TTC549 (cell line): Measurements from ENCODE around the gene ME3.
"Not testable (repeated sequence)": the region's sequence is repeated elsewhere in the genome, so short reads cannot be mapped to it uniquely, and the experiment has no call there.

Experiments
- FAIRE-seq: peaks from 2 replicates; lab custom pipeline; 2012; peaks lifted over from hg19 to GRCh38; lab: Jason Lieb, UNC

Gene ME3

DNA sequence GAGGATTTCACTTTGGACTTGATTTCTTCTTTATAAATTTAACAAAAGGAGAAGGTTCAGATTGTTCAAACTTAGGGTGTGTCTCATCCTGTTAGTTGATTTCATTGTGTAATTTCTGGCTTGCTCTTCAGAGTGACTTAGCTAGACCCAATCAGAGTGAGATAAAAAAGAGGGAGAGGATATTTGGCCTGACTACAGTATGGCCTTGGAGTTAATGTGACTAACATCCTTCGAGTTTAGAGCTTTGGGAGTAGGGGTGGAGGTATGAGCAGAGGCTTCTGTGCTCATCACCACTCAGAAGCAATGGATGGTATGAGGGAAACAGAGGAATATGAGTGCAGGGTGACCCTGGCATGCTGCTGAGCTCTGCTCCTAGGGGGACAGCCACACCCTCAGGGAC is 114.2 kb downstream of the ME3 start:
- no peak for FAIRE-seq

DNA sequence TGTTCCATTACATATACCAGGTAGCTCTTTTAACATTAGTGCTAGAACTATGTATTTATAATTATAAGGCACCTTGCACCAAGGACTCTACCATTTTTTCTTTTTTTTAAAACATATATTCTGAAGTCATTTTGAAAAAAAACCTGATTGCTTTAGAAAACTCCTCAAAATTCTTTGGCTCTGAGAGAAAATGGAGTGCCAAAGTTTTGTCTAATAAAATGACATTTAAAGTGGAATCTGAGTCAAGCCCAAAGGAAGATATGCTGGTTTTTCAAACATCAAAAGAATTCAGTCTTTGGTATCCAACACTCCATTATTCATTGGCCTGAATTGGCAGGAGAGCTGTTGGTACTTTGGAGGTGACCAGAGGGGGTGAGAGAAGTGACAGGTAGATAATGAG is 116.5 kb downstream of the ME3 start:
- no peak for FAIRE-seq

GRCh38 chr11:86555401-86555800 is 117.0 kb downstream of the ME3 start:
- no peak for FAIRE-seq

- FAIRE-seq: no peak
Observed at GRCh38 chr11:86553265-86553664, 119.2 kb downstream of the ME3 start.

DNA sequence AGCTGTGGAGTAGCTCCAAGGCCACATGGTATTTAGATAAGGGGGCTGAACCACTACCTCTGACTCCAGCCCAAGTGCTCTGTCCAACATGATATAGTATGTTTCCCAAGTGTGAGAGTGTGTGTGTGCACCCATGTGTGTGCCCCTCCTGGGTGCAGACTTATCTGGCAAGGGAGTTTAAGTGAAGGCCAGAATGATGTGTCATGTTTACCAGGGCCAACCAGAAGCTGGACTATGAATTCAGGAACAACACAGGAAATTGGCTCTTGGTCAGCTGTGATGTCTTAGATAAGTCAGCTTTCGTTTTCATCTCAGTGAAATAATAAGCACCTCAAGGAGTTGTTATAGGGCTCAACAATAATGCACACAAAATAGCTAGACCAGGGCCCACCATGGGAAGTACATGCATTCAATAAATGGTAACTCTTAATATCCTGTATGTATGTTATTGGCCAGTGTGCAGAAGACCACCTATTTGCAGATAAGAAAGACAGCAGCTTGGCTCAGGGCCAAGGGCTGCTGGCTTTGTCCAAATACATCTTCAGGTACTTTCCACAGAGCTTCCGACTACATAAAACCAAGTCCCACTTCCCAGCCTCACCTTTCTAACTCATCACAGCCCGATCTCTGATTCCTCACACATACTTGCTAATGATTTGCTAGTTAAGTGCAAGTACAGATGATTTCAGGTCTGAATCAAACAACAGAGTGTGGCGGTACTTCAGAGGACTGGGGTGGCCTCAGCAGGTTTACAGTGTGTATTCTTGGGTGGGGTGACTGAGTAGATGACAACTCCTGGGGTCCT is 120.9 kb downstream of the ME3 start:
- no peak for FAIRE-seq

DNA sequence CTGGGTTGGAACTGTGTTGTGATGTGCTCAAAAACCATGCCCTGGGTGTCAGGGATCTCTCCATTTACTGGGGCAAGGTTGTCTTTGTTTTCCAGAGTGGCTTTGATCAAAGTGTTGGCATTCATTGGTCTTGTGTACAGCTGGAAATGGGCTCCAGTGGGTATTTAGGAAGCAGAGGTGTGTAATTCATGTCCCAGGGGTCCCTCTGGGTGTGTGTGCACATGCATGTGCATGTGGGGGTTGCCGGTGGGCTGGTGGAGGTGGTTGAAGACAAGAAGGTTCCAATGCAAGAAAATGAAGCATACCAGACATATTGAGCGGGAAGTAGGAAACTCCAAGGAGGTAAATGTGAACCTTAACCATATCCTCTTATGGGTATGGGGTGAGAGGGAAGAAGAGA is 121.7 kb downstream of the ME3 start:
- FAIRE-seq: no peak

DNA sequence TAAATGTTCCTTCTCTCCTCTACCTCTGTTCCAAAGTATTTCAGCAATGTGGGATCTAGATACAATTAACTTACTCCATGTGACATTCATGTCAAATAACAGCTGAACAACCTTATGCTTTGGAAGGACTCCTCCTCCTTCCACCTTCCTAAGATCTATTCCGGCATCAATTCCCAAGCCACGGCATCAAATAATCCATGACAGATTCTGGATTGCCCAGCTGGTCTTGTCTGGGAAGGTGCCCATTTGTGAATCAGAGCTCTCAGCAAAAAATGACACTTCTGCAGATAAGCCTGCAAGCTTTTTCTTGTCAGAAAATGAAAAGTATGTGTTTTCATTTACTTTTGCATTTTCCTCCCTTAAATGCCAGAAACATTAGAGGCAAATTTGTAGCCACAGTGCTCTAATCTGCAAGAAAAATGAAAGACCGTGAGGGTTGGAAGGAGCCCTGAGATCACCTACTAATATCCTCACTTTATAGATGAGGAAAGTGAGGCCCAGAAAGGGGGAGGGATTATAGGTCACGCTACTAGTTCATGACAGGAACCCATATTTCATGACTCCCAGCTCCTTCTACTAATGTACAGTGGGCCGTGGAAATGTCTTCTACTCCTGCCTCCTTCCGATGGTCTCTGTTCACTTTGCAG is 124.0 kb downstream of the ME3 start:
- FAIRE-seq: no peak

DNA sequence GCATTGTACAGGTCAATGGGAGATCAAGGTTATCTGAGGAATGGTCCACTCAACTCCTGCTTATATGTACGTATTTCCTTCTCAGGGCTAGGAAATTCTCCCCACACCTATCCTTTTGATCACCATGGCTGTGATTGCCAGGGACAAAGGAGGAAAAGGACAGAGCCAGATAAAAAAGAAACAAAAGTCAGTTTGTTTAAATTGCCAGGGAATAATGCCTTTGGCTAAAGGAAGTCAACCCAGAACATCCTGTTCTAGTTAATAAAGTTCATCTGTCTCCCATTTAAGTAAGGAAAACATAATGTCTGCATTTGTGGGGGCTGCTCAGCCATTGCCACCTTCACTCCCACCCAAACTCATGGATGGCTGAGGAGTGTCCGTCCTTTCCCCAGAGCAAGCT is 124.7 kb downstream of the ME3 start:
- no peak for FAIRE-seq

DNA sequence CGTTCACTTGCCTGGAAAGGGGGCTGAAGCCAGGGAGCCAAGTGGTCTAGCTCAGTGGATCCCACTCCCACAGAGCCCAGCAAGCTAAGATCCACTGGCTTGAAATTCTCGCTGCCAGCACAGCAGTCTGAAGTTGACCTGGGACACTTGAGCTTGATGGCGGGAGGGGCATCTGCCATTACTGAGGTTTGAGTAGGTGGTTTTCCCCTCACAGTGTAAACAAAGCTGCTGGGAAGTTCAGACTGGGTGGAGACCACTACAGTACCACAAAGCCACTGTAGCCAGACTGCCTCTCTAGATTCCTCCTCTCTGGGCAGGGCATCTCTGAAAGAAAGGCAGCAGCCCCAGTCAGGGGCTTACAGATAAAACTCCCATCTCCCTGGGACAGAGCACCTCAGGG is 131.1 kb downstream of the ME3 start:
- not testable (repeated sequence) for FAIRE-seq

- FAIRE-seq: no peak
Observed at GRCh38 chr11:86538223-86538548, 134.2 kb downstream of the ME3 start.

GRCh38 chr11:86537541-86538222 is 134.7 kb downstream of the ME3 start:
- FAIRE-seq: no peak

DNA sequence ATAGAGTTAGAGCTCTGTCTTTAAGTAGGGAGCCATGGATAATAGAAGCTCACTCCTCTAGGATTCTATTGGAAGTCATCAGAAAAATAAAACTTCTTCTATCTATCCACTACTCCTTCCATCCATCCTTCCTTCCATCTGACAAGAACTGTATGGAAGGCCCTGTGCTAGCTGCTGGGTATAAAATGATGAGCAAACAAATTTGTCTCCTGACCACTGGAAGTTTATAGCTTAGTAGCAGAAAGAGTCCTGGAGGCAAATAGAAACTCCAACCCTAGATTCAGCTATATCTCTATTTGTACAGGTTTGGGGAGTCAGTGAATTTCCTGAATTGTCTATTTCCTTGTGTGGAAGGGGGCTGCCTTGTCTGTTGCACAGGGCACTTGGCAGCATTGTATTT is 136.6 kb downstream of the ME3 start:
- no peak for FAIRE-seq

- no peak for FAIRE-seq
Observed at GRCh38 chr11:86524620-86525352, 147.6 kb downstream of the ME3 start.

DNA sequence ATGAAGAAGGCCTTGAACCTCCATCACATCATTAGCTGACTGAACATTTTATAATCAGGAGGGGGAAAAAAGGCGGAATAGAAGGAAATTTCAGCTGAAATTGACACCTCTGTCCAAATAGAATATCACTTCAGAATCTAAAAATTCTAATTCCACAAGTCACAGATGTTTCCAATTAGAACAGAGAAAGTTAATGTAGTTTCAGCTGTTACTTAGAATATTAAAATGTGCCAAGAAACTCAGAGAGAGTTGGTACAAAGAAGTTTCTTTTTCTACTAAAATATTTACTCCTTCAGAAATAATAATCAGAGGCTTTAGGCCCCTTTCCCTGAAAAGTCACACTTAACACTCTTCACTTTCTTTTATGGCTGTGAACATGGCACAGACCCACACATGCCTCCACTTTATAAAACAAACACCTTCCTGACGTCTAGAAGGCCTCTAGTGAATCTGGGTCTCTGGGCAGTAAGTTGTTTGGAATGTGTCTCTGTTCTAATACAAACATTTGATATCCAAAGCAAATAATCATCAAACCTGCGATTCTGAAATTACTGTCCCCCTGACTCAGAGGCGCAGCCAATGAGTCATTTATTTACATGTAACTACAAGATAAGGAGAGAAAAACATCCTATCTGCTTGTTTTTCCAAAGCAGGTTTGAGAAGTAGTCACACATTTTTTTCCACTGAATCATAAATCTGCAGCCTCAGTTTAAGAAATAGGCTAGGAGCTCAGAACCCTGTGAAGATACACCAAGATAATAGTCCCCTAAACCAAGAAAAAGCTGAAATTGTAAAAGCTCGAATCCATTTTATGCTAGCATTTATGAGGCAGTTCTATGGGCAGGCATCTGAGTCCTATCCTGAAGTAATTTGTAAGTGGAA is 148.4 kb downstream of the ME3 start:
- peak; percentile 85 for FAIRE-seq

DNA sequence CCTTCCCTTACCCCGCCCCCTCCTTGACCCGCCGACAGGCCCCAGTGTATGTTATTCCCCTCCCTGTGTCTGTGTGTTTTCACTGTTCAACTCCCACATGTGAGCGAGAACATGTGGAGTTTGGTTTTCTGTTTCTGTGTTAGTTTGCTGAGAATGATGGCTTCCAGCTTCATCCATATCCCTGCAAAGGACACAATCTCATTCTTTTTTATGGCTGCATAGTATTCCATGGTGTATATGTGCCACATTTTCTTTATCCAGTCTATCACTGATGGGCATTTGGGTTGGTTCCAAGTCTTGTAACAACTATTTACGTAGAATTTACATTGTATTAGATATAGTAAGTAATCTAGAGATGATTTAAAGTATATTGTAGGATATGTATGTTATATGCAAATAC is 149.9 kb downstream of the ME3 start:
- FAIRE-seq: not testable (repeated sequence)

DNA sequence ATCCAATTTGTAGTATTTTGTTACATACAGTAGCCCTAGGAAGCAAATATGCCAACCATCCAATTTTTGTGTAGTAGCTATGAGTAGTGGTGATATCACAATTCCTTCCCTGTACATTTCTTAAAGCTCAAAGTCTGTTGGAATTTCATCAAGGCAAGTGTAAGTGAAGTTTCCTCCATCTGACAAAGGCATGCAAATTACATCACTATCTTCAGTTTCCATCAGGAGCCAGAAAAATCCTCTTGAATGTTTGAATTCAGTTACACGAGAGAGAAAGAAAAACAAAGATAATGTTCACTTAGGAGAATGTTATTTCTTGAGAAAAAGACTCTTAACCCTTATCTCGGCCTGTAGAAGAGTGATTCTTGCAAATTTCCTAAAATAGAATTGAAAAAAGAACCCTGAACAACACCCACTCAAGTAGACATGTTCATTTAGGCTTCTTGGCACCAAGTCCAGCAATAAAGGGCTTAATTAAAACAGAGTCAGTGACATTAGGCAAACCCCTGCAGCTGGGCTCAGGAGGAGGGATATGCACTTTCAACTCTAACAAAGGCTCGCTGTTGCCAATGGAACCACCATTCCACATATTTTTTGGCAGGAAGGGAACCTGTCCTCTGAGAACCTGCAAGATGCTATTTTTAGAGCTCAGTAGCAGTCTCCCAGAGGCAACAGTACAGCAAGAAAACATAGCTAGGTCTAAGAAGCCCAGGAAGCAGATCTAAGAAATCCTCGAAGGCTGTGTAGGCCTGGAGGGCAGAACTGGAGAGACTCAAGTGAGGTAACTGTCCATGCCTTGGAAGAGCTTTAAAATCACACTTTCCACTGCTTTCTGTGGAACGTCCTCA is 153.1 kb downstream of the ME3 start:
- FAIRE-seq: no peak

- no peak for FAIRE-seq
Observed at GRCh38 chr11:86518211-86518610, 154.2 kb downstream of the ME3 start.

GRCh38 chr11:86517557-86517956 is 154.9 kb downstream of the ME3 start:
- FAIRE-seq: no peak

GRCh38 chr11:86515297-86516094 is 156.9 kb downstream of the ME3 start:
- FAIRE-seq: peak; percentile 19

GRCh38 chr11:86514453-86514852 is 158.0 kb downstream of the ME3 start:
- FAIRE-seq: no peak
